Tibial nerve (tissue), 4 donors: ENCODE data around the gene ANO1. TPM values are rescaled to one million over a fixed set of nuclear protein-coding genes. Genes with fewer than 3 reads are reported as not detected.
"Not testable (repeated sequence)": the region's sequence is repeated elsewhere in the genome, so short reads cannot be mapped to it uniquely, and the experiment has no call there.

ENCODE experiments used
- DNase-seq, 2 donors: peaks; one replicate each; pipeline ENCODE4 v3.0.0-alpha.2; 2019; ENCODE audit warnings: low spot score in 2 of 2
- H3K27ac ChIP-seq, 4 donors: fragments of 200-600 bp; sonication (generic) in 3 of 4; one replicate each; pipeline ENCODE4 v1.5.1; 2017 to 2019; ENCODE audit warnings: mild to moderate bottlenecking in 1 of 4
- H3K27me3 ChIP-seq, 2 donors: fragments of 200-600 bp; sonication (generic) in 1 of 2; one replicate each; pipeline versions ENCODE4 v1.5.1 to v1.6.0; 2017 to 2019
- H3K36me3 ChIP-seq, 3 donors: fragments of 200-600 bp; sonication (generic); one replicate each; pipeline ENCODE4 v1.5.1; 2018 to 2019
- H3K4me1 ChIP-seq, 4 donors: fragments of 200-600 bp; sonication (generic) in 3 of 4; one replicate each; pipeline ENCODE4 v1.5.1; 2017 to 2019
- H3K4me3 ChIP-seq, 4 donors: fragments of 200-600 bp; sonication (generic) in 3 of 4; one replicate each; pipeline ENCODE4 v1.5.1; 2017 to 2019; ENCODE audit warnings: mild to moderate bottlenecking in 1 of 4, moderate library complexity in 1 of 4
- H3K9me3 ChIP-seq, 4 donors: fragments of 200-600 bp; sonication (generic) in 3 of 4; one replicate each; pipeline ENCODE4 v1.5.1; 2017 to 2019
- EP300 ChIP-seq, 2 donors: sonication (generic); formaldehyde crosslinking; IDR thresholded peaks; one replicate each; pipeline ENCODE4 v1.6.1; 2017; ENCODE audit warnings: antibody characterized with exemption in 2 of 2, mild to moderate bottlenecking in 1 of 2
- POLR2A ChIP-seq, 2 donors: fragments of 450-650 bp; IDR thresholded peaks; one replicate each; pipeline ENCODE4 v1.6.1; 2017; ENCODE audit warnings: antibody characterized with exemption in 2 of 2, mild to moderate bottlenecking in 2 of 2, moderate library complexity in 2 of 2
- WGBS, 2 donors: methylation state at CpG; one replicate each; pipeline ENCODE4 v1.1.5; 2018; 5-methylcytosine and 5-hydroxymethylcytosine counted together
- total RNA-seq, 4 donors: library from RNA; depleted of rRNA; stranded (reverse); fragments of >200 nt; gene quantifications; one replicate each; pipeline ENCODE4 v1.1.0, GENCODE V29; 2016
- TF ChIP-seq, protein P1 (sequence below), 5 experiments: fragments of 200-600 bp in 3 of 5; fragments of 450-650 bp in 2 of 5; sonication (generic) in 3 of 5; IDR thresholded peaks; one replicate each; pipeline ENCODE4 v1.5.1; 2016 to 2019; ENCODE audit warnings: antibody characterized with exemption in 5 of 5, mild to moderate bottlenecking in 3 of 5, moderate library complexity in 2 of 5

The ANO1 gene
- total RNA-seq, 4 donors from 2014 or later = 1.7 to 6.3 (median 4.1) TPM

- no peak for DNase-seq
- Histone ChIP-seq H3K4me1 (no peaks in the 10 kb centered on the region), H3K4me3 (no peak overlapping the region), H3K27ac (no peak overlapping the region), H3K36me3 (no peaks in the 10 kb centered on the region), H3K9me3 (peaks cover 0 to 32% (median 0%) of the 10 kb centered on the region in 4 donors), H3K27me3 (no peaks in the 10 kb centered on the region)
- 66 to 75% methylated on average over 11 of the region's 11 CpGs for WGBS, 2 donors
- TF ChIP-seq EP300 (IDR thresholded peaks at IDR 0.05) (no peak), POLR2A (IDR thresholded peaks at IDR 0.05) (no peak)
- TF ChIP-seq, protein P1, sequence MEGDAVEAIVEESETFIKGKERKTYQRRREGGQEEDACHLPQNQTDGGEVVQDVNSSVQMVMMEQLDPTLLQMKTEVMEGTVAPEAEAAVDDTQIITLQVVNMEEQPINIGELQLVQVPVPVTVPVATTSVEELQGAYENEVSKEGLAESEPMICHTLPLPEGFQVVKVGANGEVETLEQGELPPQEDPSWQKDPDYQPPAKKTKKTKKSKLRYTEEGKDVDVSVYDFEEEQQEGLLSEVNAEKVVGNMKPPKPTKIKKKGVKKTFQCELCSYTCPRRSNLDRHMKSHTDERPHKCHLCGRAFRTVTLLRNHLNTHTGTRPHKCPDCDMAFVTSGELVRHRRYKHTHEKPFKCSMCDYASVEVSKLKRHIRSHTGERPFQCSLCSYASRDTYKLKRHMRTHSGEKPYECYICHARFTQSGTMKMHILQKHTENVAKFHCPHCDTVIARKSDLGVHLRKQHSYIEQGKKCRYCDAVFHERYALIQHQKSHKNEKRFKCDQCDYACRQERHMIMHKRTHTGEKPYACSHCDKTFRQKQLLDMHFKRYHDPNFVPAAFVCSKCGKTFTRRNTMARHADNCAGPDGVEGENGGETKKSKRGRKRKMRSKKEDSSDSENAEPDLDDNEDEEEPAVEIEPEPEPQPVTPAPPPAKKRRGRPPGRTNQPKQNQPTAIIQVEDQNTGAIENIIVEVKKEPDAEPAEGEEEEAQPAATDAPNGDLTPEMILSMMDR (IDR thresholded peaks at IDR 0.05) = no peak
Observed at GRCh38 chr11:70034740-70035365, 43.3 kb upstream of the ANO1 start.

DNA sequence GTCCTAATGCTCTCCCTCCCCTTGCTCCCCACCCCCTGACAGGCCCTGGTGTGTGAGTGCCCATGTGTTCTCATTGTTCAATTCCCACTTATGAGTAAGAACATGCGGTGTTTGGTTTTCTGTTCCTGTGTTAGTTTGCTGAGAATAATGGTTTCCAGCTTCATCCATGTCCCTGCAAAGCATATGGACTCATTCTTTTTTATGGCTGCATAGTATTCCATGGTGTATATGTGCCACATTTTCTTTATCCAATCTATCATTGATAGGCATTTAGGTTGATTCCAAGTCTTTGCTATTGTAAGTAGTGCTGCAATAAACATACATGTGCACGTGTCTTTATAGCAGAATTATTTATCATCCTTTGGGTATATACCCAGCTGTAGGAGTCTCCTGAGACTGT lies 42.5 kb upstream of the ANO1 start:
- H3K4me1 ChIP-seq, H3K36me3 ChIP-seq, H3K4me3 ChIP-seq, H3K27me3 ChIP-seq, DNase-seq, H3K27ac ChIP-seq: not testable (repeated sequence)
- whole genome bisulfite sequencing, 2 donors = 89 to 95% methylated on average over 2 of the region's 2 CpGs
- H3K9me3 ChIP-seq = peaks cover 0 to 33% (median 0%) of the 10 kb centered on the region in 4 donors

- Histone ChIP-seq H3K4me3 (no peak overlapping the region), H3K9me3 (peaks cover 0 to 46% (median 1%) of the 10 kb centered on the region in 4 donors), H3K27ac (no peak overlapping the region), H3K36me3 (no peaks in the 10 kb centered on the region), H3K27me3 (no peaks in the 10 kb centered on the region), H3K4me1 (no peaks in the 10 kb centered on the region)
- no peak for DNase-seq
- TF ChIP-seq EP300 (IDR thresholded peaks at IDR 0.05) = no peak
- TF ChIP-seq, protein P1 (IDR thresholded peaks at IDR 0.05) = no peak
- no peak for TF ChIP-seq POLR2A (IDR thresholded peaks at IDR 0.05)
- WGBS, 2 donors = 88 to 92% methylated on average over 12 of the region's 12 CpGs
Observed at GRCh38 chr11:70036971-70037882, 40.9 kb upstream of the ANO1 start.

DNA sequence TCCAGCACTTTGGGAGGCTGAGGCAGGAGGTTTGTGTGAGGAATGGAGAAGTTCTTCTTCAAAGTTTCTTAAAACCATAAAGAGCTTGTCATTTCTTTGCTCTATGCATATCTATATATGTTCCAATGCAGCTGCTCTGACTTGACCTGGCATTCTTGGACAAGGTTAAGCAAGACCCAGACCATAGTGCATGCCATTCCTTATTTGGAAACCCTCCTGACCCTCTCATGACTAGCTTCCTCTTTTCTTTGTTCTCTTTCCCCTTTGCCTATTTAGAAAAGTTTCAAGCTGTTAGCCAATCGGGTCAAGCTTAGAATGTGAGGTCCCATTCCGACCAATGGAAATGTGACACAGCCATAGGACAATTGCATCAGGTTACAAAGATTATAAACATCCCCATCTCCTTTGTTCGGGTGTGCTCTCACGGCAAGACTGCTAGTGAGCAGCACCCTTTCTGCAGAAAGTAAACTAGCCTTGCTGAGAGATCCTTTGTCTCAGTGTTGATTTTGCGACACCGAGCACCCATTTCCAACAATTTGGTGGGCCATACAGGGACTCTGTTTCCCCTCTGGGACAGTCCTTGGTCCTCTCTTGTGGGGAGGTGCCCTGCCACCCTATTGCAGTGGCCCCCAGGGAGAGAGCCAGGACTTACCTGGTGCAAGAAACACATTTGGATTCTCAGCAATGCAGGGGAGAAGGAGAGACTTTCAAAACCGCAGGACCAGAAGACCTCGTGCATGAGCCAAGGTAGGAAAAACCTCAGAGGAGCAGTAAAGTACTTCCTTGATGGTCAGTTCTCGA lies 39.9 kb upstream of the ANO1 start:
- DNase-seq = no peak
- H3K4me1 ChIP-seq = no peaks in the 10 kb centered on the region
- no peak overlapping the region for H3K4me3 ChIP-seq
- 75 to 79% methylated on average over 9 of the region's 9 CpGs for WGBS, 2 donors
- H3K27me3 ChIP-seq = no peaks in the 10 kb centered on the region
- peaks cover 0 to 56% (median 1%) of the 10 kb centered on the region in 4 donors for H3K9me3 ChIP-seq
- H3K36me3 ChIP-seq = no peaks in the 10 kb centered on the region
- no peak overlapping the region for H3K27ac ChIP-seq
- no peak for TF ChIP-seq POLR2A (IDR thresholded peaks at IDR 0.05)
- TF ChIP-seq, protein P1 (IDR thresholded peaks at IDR 0.05) = no peak
- TF ChIP-seq EP300 (IDR thresholded peaks at IDR 0.05) = no peak

DNA sequence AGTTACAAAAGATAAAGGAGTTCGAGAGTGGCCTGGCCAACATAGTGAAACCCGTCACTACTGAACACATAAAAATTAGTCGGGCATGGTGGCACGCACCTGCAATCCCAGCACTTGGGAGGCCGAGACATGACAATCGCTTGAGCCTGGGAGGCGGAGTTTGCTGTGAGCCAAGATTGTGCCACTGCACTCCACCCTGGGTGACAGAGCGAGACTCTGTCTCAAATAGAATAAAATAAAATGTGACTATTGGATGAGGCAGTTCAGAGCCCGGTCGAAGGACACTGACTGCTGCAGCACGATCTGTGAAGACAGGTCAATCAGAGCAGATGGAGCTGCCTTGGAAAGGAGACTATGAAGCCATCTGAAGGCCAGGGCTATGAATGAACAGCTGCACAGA lies 37.7 kb upstream of the ANO1 start:
- no peak for TF ChIP-seq POLR2A (IDR thresholded peaks at IDR 0.05)
- TF ChIP-seq, protein P1 (IDR thresholded peaks at IDR 0.05) = no peak
- TF ChIP-seq EP300 (IDR thresholded peaks at IDR 0.05) = no peak
- H3K4me3 ChIP-seq = no peak overlapping the region
- no peaks in the 10 kb centered on the region for H3K36me3 ChIP-seq
- H3K4me1 ChIP-seq = no peaks in the 10 kb centered on the region
- WGBS, 2 donors = 92 to 95% methylated on average over 11 of the region's 11 CpGs
- H3K27ac ChIP-seq = no peak overlapping the region
- no peaks in the 10 kb centered on the region for H3K27me3 ChIP-seq
- peaks cover 0 to 71% (median 7%) of the 10 kb centered on the region in 4 donors for H3K9me3 ChIP-seq
- no peak for DNase-seq
